Measurements from ENCODE around the gene FAM83B. TPM values are rescaled to one million over a fixed set of nuclear protein-coding genes. Genes with fewer than 3 reads are reported as not detected.

FAM83B gene
- total RNA-seq, 1 donor from 2014 or later, result 0.63 TPM

DNA sequence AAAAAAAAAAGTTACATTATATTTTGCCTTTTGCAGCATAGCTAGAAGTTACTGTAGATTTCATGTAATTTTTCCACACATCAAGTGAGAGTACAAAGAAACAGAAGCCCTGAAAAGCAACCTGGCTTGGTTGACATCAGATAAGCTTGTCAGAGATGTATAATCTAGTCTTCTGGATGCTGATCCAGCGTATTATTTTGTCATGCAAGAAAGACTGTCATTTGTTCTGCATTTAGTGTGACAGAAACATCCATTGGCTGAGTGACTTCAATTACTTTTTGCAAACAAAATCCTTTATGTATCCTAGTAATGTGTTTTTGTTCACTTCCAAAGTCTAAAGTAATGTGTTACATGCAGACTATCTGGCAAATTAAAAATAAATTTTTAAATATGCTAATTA, 75.3 kb downstream of the FAM83B start:
- Histone ChIP-seq H3K27me3 (ENCODE audit: low read depth) (no peaks in the 10 kb centered on the region), H3K4me1 (no peaks in the 10 kb centered on the region), H3K27ac (replicated peaks) (no peak overlapping the region), H3K4me3 (no peak overlapping the region), H3K36me3 (no peaks in the 10 kb centered on the region), H3K9me3 (replicated peaks) (peaks cover 3% of the 10 kb centered on the region)
- DNase-seq, result no peak
- TF ChIP-seq, protein P1, sequence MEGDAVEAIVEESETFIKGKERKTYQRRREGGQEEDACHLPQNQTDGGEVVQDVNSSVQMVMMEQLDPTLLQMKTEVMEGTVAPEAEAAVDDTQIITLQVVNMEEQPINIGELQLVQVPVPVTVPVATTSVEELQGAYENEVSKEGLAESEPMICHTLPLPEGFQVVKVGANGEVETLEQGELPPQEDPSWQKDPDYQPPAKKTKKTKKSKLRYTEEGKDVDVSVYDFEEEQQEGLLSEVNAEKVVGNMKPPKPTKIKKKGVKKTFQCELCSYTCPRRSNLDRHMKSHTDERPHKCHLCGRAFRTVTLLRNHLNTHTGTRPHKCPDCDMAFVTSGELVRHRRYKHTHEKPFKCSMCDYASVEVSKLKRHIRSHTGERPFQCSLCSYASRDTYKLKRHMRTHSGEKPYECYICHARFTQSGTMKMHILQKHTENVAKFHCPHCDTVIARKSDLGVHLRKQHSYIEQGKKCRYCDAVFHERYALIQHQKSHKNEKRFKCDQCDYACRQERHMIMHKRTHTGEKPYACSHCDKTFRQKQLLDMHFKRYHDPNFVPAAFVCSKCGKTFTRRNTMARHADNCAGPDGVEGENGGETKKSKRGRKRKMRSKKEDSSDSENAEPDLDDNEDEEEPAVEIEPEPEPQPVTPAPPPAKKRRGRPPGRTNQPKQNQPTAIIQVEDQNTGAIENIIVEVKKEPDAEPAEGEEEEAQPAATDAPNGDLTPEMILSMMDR (IDR thresholded peaks at IDR 0.05; ENCODE audit: borderline replicate concordance), result no peak
- intact Hi-C loops (cut with micrococcal nuclease), result no loop called here

DNA sequence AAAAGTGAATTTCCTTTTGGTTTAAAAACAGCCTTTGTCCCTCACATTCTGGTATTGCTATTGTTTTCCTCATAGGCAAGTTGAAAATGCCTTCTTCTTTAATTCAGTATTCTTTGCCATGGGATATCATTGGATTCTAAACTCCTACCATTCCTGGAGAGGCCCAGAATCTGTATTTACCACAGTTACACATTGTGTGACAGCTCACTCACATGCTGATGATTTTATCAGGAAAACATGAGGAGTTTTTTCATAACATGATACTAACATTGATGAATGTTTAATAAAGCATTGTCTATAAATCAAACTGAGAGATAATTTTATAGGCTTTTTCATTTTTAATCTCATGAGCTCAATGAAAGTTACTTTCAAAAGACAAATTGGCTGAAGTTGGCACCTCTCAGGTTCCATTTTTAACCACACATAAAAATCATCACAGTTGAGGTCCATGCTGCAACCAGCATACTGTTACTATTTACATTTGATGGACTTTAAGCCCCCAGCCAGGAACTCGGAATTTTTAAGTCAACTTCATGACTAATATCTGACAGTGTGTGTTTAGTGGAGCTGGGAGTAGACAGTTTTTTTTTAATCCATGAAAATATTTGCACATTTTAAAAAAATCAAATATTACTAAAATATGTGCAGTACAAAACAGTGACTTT, 82.8 kb downstream of the FAM83B start:
- H3K4me1 ChIP-seq, result no peaks in the 10 kb centered on the region
- no peaks in the 10 kb centered on the region for H3K36me3 ChIP-seq
- no peak overlapping the region for H3K4me3 ChIP-seq
- TF ChIP-seq, protein P1 (IDR thresholded peaks at IDR 0.05; ENCODE audit: borderline replicate concordance), result no peak
- H3K27me3 ChIP-seq (ENCODE audit: low read depth), result no peaks in the 10 kb centered on the region
- no peak for DNase-seq
- peaks cover 35% of the 10 kb centered on the region for H3K9me3 ChIP-seq (replicated peaks)
- intact Hi-C loops (cut with micrococcal nuclease), result no loop called here
- H3K27ac ChIP-seq (replicated peaks), result no peak overlapping the region

DNA sequence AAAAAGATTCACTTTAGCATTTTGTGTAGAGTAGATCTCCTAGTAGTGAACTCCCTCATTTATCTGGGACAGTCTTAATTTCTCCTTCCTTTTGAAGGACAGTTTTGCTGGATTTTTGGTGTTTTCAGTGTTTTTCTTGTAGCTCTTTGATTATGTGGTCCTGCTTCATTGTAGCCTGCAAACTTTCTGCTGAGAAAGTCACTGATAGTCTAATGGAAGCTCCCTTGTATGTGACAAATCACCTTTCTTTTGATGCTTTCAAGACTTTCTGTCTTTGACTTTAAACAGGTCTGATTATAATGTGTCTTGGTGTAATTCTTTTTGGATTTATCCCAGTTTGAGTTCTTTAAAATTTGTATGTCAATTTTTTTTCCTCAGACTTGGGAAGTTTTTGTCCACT, 86.1 kb downstream of the FAM83B start:
- Histone ChIP-seq H3K4me1 (no peaks in the 10 kb centered on the region), H3K4me3 (no peak overlapping the region), H3K27me3 (ENCODE audit: low read depth) (no peaks in the 10 kb centered on the region), H3K9me3 (replicated peaks) (peaks cover 32% of the 10 kb centered on the region), H3K36me3 (no peaks in the 10 kb centered on the region), H3K27ac (replicated peaks) (no peak overlapping the region)
- intact Hi-C loops (cut with micrococcal nuclease), result no loop called here
- TF ChIP-seq, protein P1 (IDR thresholded peaks at IDR 0.05; ENCODE audit: borderline replicate concordance), result no peak
- DNase-seq, result no peak

DNA sequence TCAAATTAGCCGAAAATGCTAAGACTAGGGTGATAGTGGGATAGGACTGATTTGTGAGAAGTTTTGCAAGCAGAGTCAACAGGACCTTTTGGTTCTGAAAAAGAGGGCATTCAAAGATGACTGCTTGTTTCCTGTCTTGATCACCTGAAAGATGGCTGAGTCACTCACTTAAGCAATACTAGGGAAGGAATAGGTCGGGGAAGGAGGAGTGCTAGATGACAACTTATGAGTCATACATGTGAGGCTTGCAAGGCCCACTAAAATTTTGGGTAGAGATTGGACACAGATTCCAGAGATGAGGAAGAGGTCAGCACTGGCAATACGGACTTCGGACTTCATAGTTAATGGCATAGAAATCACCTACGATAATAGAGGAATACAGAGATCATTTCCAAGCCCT, 89.2 kb downstream of the FAM83B start:
- TF ChIP-seq, protein P1 (IDR thresholded peaks at IDR 0.05; ENCODE audit: borderline replicate concordance), result no peak
- Histone ChIP-seq H3K4me3 (no peak overlapping the region), H3K27me3 (ENCODE audit: low read depth) (no peaks in the 10 kb centered on the region), H3K9me3 (replicated peaks) (peaks cover 32% of the 10 kb centered on the region), H3K4me1 (no peaks in the 10 kb centered on the region), H3K36me3 (no peaks in the 10 kb centered on the region), H3K27ac (replicated peaks) (no peak overlapping the region)
- no peak for DNase-seq
- intact Hi-C loops (cut with micrococcal nuclease), result no loop called here

DNA sequence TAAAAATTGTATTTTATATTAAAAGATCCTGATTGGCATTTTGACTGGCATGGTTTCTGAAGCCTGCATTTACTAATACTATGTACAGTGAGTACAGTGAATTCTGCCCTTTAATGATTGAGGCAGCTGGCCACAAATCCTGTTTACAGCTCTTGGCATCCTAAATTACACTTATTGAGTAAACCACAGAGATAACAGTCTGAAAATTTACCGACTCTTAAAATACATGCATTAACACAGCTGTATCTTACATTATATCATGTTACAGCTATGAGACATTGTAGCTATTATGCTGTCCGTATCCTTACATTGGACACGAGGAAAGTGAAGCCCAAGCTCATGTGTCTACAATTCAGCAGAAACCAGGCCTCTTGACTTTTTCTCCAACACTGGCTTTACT, 90.8 kb downstream of the FAM83B start:
- intact Hi-C loops (cut with micrococcal nuclease), result no loop called here
- H3K27me3 ChIP-seq (ENCODE audit: low read depth), result no peaks in the 10 kb centered on the region
- H3K4me1 ChIP-seq, result no peaks in the 10 kb centered on the region
- TF ChIP-seq, protein P1 (IDR thresholded peaks at IDR 0.05; ENCODE audit: borderline replicate concordance), result no peak
- H3K9me3 ChIP-seq (replicated peaks), result peaks cover 19% of the 10 kb centered on the region
- no peak overlapping the region for H3K4me3 ChIP-seq
- no peak overlapping the region for H3K27ac ChIP-seq (replicated peaks)
- H3K36me3 ChIP-seq, result no peaks in the 10 kb centered on the region
- DNase-seq, result no peak
